Panc1 (cell line): ENCODE data around the gene ARHGAP18. TPM values are rescaled to one million over a fixed set of nuclear protein-coding genes. Genes with fewer than 3 reads are reported as not detected.

Experiments used
- total RNA-seq: library from RNA; stranded (reverse); gene quantifications from one replicate; pipeline ENCODE4 v1.2.1, GENCODE V29; 2021; ENCODE audit not compliant: unreplicated experiment

ARHGAP18 gene
- total RNA-seq, 1 experiment from 2014 or later: 11.6 TPM

Other genes starting within 250 kb of the ARHGAP18 start
- gene TMEM244, start 151.1 kb upstream of the ARHGAP18 start, total RNA-seq: not detected